LoVo (cell line): ENCODE data around the gene IFT81.
"Not testable (repeated sequence)": the region's sequence is repeated elsewhere in the genome, so short reads cannot be mapped to it uniquely, and the experiment has no call there.

ENCODE experiments used
- DNase-seq: peaks from one replicate; pipeline ENCODE4 v3.0.0-alpha.2; 2016; ENCODE audit warnings: low spot score

IFT81 gene

GRCh38 chr12:110108309-110109036 is 15.7 kb upstream of the IFT81 start:
- DNase-seq: no peak

DNA sequence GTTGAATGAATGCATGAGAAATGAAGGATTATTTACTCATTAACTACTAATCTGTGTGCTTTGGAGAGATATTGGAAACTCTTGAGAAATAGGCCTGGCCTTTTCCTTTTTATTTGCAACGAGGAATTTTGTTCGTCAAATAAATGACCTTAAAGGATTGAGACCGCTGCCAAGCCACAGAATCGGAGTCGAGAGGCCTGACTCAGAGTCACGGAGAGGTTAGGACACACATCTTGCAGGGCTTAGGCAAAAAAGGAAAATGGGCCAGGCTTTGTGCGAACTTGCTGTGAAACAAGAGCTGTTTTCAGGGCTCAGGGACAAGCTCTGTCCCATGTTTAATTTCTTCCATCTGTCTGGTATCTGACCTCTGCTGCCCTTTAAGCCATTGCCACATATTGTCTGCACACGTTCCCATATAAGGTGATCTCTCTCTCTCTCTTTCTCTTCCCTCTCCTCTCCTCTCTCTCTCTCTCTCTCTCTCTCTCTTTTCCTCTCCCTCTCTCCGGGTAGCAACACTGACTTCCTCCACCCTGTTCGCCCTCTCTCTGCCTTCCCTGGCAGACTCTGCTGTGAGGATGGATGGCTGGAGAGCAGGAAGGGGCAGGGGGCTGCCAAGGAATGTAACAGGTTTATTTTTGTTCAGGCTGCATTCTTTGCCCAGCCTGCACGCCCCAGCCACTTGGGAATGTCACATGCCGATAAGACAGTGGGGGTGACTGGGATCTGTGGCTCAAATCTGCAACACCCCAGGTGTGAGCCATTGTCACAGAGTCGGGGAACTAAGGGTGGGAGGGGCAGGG is 14.9 kb upstream of the IFT81 start:
- no peak for DNase-seq

GRCh38 chr12:110109837-110110535 is 14.2 kb upstream of the IFT81 start:
- no peak for DNase-seq

- no peak for DNase-seq
Observed at GRCh38 chr12:110111476-110112334, 12.5 kb upstream of the IFT81 start.

- DNase-seq: no peak
Observed at GRCh38 chr12:110112335-110112660, 11.9 kb upstream of the IFT81 start.

DNA sequence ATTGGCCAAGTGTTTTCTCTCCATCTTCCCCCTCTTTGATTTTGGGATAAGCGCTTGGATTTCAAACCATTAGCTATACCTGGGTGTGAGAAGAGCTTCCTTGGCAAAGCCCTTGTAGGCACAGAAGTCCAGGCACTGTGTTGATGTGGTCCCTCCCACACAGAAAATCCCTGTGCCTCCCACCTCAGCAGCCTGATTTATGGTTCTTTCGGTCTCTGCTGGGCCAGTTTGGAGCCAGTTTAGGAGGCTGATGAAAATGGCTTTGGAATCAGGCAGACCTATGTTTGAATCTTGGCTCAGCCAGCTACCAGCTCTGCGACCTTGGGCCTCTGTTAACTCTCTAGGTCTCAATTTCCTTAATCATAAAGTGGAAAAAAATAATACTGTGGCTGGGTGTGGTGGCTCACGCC is 9.6 kb upstream of the IFT81 start:
- no peak for DNase-seq

- no peak for DNase-seq
Observed at GRCh38 chr12:110115675-110116074, 8.5 kb upstream of the IFT81 start.

- no peak for DNase-seq
Observed at GRCh38 chr12:110116623-110117022, 7.5 kb upstream of the IFT81 start.

DNA sequence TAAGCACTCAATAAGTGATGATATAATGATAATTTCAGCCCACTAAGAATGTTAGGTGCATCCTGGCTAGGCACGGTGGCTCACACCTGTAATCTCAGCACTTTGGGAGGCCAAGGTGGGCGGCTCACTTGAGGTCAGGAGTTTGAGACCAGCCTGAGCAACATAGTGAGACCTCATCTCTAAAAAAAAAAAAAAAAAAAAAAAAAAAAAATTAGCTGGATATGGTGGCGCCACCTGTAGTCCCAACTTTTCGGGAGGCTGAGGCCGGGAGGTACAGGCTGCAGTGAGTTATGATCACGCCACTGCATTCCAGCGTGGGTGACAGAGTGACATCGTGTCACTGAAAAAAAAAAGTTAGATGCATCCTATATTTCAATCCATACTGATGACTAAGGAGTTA is 6.9 kb upstream of the IFT81 start:
- not testable (repeated sequence) for DNase-seq

- DNase-seq: no peak
Observed at GRCh38 chr12:110117956-110118685, 6.0 kb upstream of the IFT81 start.

DNA sequence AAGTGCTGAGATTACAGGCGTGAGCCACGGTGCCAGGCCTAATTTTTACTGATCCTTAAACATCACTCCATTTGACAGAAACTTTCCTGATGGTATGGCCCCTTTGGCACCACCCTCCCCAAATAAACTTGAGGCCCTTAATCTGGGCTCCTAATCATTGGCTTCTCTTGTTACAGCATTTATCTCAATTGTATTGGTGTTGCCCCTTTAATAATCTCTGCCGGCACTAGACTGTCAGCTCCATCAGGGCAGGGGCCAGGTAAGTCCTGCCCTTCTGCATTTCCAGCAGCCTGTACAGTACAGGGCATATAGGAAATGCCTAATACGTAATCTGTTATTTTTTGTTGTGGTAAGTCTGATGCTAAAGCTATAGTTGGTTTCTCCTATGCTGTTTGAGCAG is 1.2 kb upstream of the IFT81 start:
- no peak for DNase-seq

GRCh38 chr12:110123919-110124268 is 263 bp upstream of the IFT81 start:
- DNase-seq: no peak

DNA sequence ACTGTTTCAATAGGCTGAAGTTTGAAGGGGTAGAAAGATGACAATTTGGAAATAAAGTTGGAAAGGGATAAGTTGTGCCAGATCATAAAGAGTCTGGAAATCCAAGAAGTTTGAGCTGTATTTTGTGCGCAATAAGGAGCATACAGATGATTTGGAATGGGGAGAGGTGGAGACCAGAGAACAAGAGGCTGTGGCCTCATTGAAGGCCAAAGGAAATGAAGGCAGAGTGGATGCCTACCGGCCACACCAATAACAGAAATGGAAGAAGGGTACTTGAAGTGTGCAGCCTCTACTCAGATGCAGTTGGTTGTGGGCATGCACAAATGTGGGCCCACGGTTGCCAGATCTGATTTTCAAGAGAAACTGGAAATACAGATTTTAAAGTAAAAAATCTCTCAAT is 2.4 kb downstream of the IFT81 start:
- no peak for DNase-seq

DNA sequence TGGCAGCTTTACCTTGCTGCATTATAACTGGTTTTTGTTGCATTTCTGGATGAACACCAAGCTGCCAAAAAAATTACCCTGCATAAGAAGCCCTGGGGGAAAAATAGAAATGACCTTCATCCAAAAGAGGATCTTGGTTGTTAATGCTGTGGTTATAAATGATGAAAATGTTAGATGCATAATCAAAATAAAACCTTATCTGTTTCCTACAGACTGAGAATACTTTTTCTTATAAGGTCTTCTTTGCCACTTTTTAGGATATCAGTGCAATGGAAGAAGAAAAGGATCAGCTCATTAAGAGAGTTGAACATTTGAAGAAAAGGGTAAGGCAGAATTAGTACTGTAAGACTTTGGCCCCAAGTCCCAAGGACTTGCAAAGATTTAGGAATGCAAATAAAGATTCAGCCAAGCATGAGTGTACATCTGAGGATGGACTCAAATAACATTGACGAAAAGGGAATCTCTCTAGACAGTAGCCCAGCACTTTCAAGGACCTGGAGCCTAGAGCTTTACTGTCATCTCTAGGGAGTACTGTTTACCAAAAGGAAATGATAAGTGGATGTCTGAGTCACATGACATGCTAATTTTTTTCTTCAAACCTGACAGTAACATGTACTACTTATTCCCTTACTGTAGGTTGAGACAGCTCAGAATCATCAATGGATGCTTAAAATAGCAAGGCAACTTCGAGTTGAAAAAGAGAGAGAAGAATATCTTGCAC is 10.7 kb downstream of the IFT81 start:
- DNase-seq: no peak

- DNase-seq: no peak
Observed at GRCh38 chr12:110135806-110136205, 11.6 kb downstream of the IFT81 start.

- DNase-seq: no peak
Observed at GRCh38 chr12:110137786-110138185, 13.6 kb downstream of the IFT81 start.

DNA sequence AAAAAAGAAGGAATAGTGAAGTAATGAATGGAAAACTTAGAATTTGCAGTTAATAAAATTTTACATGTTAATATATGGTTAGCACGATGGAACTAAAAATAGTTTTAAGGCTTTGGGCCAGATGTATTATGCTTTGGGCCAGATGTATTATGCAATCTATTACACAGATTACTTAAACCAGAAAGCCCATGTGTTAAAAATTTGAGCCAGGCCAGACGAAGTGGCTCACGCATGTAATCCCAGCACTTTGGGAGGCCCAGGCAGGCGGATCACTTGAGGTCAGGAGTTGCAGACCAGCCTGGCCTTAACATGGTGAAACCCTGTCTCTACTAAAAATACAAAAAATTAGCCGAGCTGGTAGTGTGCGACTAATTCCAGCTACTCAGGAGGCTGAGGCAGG is 17.2 kb downstream of the IFT81 start:
- DNase-seq: no peak

DNA sequence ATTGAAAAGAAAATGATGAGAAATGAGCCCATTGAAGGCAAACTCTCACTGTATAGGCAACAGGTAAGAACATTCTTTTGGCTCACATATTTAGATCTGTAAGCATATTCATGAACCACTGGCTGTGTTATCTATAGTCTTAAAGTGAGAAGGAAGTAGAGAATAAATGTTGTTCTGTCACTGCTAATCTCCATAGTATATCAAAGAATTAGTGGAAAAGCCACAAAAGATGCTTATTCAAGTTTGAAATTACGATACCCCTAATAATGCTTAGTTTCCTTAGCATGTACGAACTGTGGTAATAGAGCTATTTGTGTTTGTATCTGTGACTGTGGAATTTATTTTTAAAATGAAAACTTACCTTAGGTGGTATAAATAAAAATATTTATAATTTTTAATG is 22.8 kb downstream of the IFT81 start:
- no peak for DNase-seq

- no peak for DNase-seq
Observed at GRCh38 chr12:110149086-110149660, 25.0 kb downstream of the IFT81 start.

GRCh38 chr12:110156766-110157165 is 32.6 kb downstream of the IFT81 start:
- DNase-seq: no peak

GRCh38 chr12:110157539-110157938 is 33.4 kb downstream of the IFT81 start:
- no peak for DNase-seq
